ENCODE results near the gene SMG6.
A peak's percentile ranks its signal among the peaks of the same experiment; 100 is the strongest.
"Not testable (repeated sequence)": the region's sequence is repeated elsewhere in the genome, so short reads cannot be mapped to it uniquely, and the experiment has no call there.

Gene SMG6

GRCh38 chr17:2259769-2260536, 43.6 kb downstream of the SMG6 start:
- no peak for DNase-seq

GRCh38 chr17:2258830-2259229, 44.8 kb downstream of the SMG6 start:
- DNase-seq, result not testable (repeated sequence)

DNA sequence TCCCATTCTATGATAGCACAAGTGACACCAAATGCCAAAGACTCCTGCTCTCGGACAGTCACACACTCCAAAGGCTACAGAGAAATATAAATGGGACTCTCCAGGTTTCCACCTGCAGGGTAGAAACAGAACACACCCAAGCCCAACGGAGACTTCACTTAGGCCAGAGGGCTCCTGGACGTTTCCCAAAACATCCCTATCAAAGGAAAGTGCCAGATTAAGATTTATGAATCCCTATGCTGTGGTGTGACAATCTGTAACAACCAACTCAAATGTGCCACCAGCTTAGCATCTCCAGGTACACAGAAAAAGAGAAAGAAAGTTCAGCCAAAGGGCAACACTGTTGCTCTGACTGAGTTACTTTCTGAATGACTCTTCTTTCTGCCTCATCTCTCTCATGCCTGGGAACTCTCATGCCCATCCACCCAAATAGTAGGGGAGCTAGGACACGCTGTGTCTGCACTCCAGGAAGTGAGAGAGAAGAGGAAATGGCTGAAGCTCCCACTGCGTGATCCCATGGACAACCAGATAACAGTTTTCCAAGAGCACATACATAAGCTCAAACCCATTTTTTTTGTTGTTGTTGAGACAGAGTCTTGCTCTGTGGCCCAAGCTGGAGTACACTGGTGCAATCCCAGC, 49.7 kb downstream of the SMG6 start:
- no peak for DNase-seq

DNA sequence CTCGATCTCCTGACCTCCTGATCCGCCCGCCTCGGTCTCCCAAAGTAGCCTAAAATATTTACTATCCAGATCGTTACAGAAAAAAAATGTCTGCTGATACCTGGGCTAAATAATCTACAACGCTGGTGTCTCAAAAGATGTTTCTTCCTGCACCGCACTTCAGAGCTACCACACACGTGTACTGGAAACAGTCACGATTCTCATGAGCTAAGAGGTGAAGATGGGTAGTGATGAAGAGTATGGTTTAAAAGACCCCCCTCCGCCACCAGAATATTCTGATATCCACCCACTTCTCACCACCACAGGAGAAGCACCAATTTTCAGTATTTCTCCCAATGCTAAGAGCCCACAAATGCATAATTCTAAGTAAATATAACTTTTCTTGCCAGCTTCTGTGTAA, 50.2 kb downstream of the SMG6 start:
- DNase-seq, result no peak

DNA sequence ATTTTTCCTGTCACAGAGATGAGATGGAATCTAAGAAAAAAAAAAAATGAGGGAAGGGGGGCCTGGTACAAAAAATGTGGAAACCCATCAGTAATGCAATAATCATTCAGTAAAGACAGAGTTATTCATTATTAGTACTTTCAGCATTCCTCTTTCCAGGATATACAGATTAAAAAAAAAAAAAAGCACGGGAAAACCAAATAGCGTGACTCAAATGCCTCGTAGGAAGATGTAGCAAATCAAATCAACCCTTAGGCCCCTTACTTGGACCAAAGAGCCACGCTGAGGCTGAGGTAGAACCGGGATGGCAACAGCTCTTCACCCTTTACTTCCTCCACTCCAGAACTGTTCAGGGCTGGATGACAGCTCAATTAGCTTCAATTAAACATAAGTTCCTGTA, 52.5 kb downstream of the SMG6 start:
- DNase-seq, result no peak

GRCh38 chr17:2250140-2251095, 53.2 kb downstream of the SMG6 start:
- no peak for DNase-seq

DNA sequence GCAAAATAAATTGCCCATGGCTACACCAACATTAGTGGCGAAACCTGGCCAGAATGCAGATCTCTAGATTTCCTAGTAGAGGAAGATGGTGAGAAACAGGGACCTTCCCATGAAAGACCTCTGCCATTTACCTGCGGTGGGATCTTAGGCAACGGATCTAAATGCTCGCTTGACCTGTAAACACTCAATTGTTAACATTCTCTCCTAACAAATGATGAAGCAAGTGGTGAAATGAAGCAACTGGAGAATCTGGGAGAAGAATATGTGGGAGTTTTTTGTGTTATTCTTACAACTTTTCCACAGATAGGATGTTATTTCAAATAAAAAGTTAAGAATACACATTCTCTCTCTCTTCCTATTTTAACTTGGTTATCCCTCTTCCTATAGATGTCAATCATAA, 56.6 kb downstream of the SMG6 start:
- no peak for DNase-seq

- DNase-seq, result peak; percentile 42
Observed at GRCh38 chr17:2244545-2245525, 58.8 kb downstream of the SMG6 start.

GRCh38 chr17:2243953-2244352, 59.6 kb downstream of the SMG6 start:
- no peak for DNase-seq

- DNase-seq, result no peak
Observed at GRCh38 chr17:2241823-2242222, 61.8 kb downstream of the SMG6 start.

DNA sequence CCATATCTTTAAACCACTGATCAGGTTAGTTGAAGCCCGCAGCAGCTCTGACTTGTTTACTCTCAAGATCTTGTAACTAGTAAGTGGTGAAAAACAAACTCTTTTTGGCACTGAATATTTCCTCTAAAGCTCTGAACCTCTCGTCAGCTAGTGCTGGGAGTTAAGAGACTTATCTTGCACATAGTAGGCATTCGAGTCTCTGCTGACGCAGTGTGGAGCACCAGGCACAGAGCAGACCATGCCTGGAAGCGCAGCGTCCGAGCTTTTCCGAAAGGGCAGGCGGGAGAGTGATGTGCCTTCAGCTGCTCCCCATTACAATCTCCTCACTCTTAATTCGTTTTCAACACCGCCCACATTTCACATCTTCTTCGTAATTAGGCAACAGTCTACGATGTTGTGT, 63.0 kb downstream of the SMG6 start:
- DNase-seq, result no peak

- DNase-seq, result no peak
Observed at GRCh38 chr17:2239882-2240430, 63.6 kb downstream of the SMG6 start.

DNA sequence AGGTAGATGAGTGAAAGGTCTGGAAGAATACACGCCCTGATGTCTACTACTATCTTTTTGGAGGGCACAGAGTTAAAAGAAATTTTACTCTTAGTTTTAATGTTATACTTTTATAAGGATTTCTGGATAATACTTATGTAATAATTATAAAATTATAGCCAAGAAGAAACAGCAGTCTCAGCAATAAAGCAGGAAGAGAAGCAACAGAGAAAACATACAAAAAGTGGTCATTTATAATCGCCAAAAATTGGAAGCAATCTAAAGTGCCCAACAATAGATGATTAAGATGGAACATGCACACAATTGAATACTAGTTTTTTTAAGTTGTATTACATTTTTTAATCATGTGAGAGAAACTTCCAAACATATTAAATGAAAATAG, 64.4 kb downstream of the SMG6 start:
- no peak for DNase-seq

GRCh38 chr17:2238432-2239169, 65.0 kb downstream of the SMG6 start:
- no peak for DNase-seq

- DNase-seq, result no peak
Observed at GRCh38 chr17:2237950-2238349, 65.6 kb downstream of the SMG6 start.

DNA sequence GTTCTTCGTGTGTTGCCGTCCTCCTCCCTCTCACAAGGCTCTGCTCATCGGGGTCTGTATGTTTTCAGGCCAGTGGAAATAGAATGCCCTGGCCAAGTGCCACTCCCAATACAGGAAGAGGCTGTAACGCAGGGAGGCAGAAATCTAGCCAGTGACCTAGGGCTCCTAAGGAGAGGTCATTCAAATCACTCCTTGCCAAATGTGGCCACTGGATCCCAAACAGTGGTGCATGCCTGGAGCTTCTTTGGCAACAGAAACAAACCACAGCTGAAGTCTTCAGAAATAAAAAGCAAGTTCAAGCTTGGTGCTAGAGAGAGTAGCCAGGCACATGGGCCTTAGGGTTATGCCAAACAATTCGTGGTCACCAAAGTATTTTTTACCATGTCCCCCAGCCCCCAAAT, 66.1 kb downstream of the SMG6 start:
- DNase-seq, result no peak

DNA sequence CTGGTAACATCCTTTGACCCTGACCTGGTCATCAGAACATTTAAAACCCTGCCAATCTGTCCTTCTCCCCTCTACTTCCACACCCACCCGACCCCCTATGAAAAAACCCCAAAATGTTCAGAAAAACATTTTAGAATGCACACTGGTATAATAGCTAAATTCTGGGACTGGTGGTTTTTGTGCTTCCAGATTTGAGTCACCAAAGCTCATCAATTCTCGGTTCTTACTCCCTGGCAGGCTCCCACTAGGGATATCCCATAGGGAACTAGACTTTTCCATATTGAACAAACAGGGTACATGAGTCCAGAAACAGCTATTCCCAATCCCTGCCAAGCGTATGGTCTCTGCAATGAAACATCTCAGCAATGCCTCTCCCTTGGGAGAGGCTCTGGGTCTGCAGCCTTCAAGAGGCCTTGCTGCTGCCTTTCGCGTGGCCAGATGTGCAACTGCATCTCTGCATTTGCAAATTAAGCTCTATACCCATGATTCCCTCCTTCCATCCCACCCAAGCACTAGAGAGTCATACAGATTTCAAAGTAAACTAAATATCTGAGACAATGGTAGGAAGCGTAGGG, 67.7 kb downstream of the SMG6 start:
- DNase-seq, result no peak

- no peak for DNase-seq
Observed at GRCh38 chr17:2235265-2235664, 68.3 kb downstream of the SMG6 start.

GRCh38 chr17:2233441-2233947, 70.1 kb downstream of the SMG6 start:
- no peak for DNase-seq

GRCh38 chr17:2232244-2232638, 71.3 kb downstream of the SMG6 start:
- DNase-seq, result no peak

DNA sequence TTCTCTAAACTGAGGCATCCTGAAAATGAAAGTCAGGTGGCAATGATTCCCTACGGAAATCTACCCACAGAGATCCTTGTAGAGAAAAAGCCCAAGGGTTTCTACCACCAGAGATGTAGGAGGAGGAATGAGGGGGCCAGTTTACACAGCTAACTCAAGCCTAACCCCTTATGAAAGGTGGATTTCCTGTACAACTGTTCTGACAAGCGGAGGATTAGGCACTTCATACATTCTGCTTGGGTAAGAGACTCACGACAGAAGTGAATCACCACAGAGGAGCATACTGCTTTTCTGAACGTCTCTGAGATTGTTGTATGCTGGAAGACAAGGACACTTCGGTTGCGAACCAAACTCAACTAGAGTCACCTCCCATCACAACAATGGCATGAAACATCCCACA, 72.7 kb downstream of the SMG6 start:
- no peak for DNase-seq

All from activated gamma-delta T cell (primary cell).